IMR-90 (cell line): ENCODE results near the gene STAM2. TPM values are rescaled to one million over a fixed set of nuclear protein-coding genes. Genes with fewer than 3 reads are reported as not detected.

ENCODE experiments used
- ATAC-seq: fragments of 200-7000 bp; cut with Tn5 transposase; 2 replicates; pipeline ENCODE4 v1.9.1; 2020; ENCODE audit warnings: low read depth, mild to moderate bottlenecking, moderate library complexity
- BruUV-seq: library from RNA; stranded (reverse); fragments of 400-500 nt; replicated peaks from 2 replicates; lab custom pipeline; 2021; lab: Mats Ljungman, UMichigan
- CTCF ChIA-PET: fragments of 300-600 bp; formaldehyde crosslinking; extraction: SDS; loops from one replicate; lab custom pipeline; 2021; ENCODE audit warnings: antibody characterized with exemption; lab: Yijun Ruan, JAX
- POLR2A ChIA-PET: fragments of 300-600 bp; sonication (Branson Sonifier 250); formaldehyde crosslinking; loops from one replicate; lab custom pipeline; 2022; ENCODE audit warnings: antibody characterized with exemption; ENCODE audit not compliant: unreplicated experiment; lab: Charles Lee
- DNase-seq: peaks from one replicate; pipeline ENCODE4 v3.0.0; 2013
- H2AFZ ChIP-seq: replicated peaks from 2 replicates; pipeline ENCODE3; 2013; ENCODE audit warnings: low read length, mild to moderate bottlenecking; ENCODE audit not compliant: poor library complexity
- H2AK5ac ChIP-seq: 2 replicates; pipeline ENCODE4 v1.6.1; 2013; ENCODE audit warnings: low read depth, low read length, inconsistent platforms
- H2AK9ac ChIP-seq: replicated peaks from 2 replicates; pipeline ENCODE3; 2013; ENCODE audit warnings: mild to moderate bottlenecking, low read depth, low read length, moderate library complexity; ENCODE audit not compliant: poor library complexity
- H2BK120ac ChIP-seq: 2 replicates; pipeline ENCODE4 v1.6.1; 2013; ENCODE audit warnings: low read depth, low read length, inconsistent platforms
- H2BK15ac ChIP-seq: 3 replicates; pipeline ENCODE4 v1.6.1; 2013; ENCODE audit warnings: low read depth, low read length, inconsistent platforms
- H2BK20ac ChIP-seq: 2 replicates; pipeline ENCODE4 v1.6.1; 2013; ENCODE audit warnings: low read depth, mild to moderate bottlenecking, inconsistent platforms, low read length, moderate library complexity
- H2BK5ac ChIP-seq: 2 replicates; pipeline ENCODE4 v1.6.1; 2013; ENCODE audit warnings: mild to moderate bottlenecking, low read depth, low read length, inconsistent platforms; ENCODE audit not compliant: poor library complexity, severe bottlenecking
- H3K14ac ChIP-seq: replicated peaks from 2 replicates; pipeline ENCODE4 v1.6.1; 2013; ENCODE audit warnings: low read depth, low read length, inconsistent platforms
- H3K18ac ChIP-seq: 2 replicates; pipeline ENCODE4 v1.6.1; 2013; ENCODE audit warnings: low read depth, low read length, control low read depth
- H3K23ac ChIP-seq: 2 replicates; pipeline ENCODE4 v1.6.1; 2013; ENCODE audit warnings: low read depth, low read length, inconsistent platforms
- H3K27ac ChIP-seq: 2 replicates; pipeline ENCODE4 v1.5.1; 2013; ENCODE audit warnings: mild to moderate bottlenecking, control low read depth, low read length; ENCODE audit not compliant: insufficient read depth
- H3K27me3 ChIP-seq: 2 replicates; pipeline ENCODE4 v1.6.1; 2013; ENCODE audit warnings: low read length; ENCODE audit not compliant: control insufficient read depth, insufficient read depth
- H3K36me3 ChIP-seq: 2 replicates; pipeline ENCODE4 v1.6.1; 2013; ENCODE audit warnings: low read length, mixed read lengths; ENCODE audit not compliant: control insufficient read depth, insufficient read depth
- H3K4ac ChIP-seq: 2 replicates; pipeline ENCODE4 v1.6.1; 2013; ENCODE audit warnings: low read depth, low read length, inconsistent platforms
- H3K4me1 ChIP-seq: 2 replicates; pipeline ENCODE4 v1.6.1; 2013; ENCODE audit warnings: low read length, mixed read lengths; ENCODE audit not compliant: control insufficient read depth, insufficient read depth
- H3K4me2 ChIP-seq: 2 replicates; pipeline ENCODE4 v1.6.1; 2013; ENCODE audit warnings: low read depth, mild to moderate bottlenecking, control low read depth, low read length, moderate library complexity
- H3K4me3 ChIP-seq: 2 replicates; pipeline ENCODE4 v1.5.1; 2013; ENCODE audit warnings: low read depth, mild to moderate bottlenecking, control low read depth, low read length, moderate library complexity; ENCODE audit not compliant: insufficient read depth
- H3K56ac ChIP-seq: 2 replicates; pipeline ENCODE4 v1.6.1; 2013; ENCODE audit warnings: low read length, inconsistent platforms; ENCODE audit not compliant: insufficient read depth; ENCODE audit errors: extremely low read depth
- H3K79me1 ChIP-seq, 2 experiments: 2 replicates each; pipeline ENCODE4 v1.6.1; 2013; ENCODE audit warnings: low read length in 2 of 2, inconsistent platforms in 1 of 2, low read depth in 1 of 2
- H3K9ac ChIP-seq: 2 replicates; pipeline ENCODE4 v1.6.1; 2013; ENCODE audit warnings: low read depth, low read length, control low read depth
- H3K9me1 ChIP-seq: 2 replicates; pipeline ENCODE4 v1.6.1; 2013; ENCODE audit warnings: low read length, inconsistent platforms; ENCODE audit not compliant: insufficient read depth
- H3K9me3 ChIP-seq: 2 replicates; pipeline ENCODE4 v1.6.1; 2013; ENCODE audit warnings: low read length; ENCODE audit not compliant: control insufficient read depth, insufficient read depth
- H4K20me1 ChIP-seq: 2 replicates; pipeline ENCODE4 v1.6.1; 2013; ENCODE audit warnings: low read length, inconsistent platforms; ENCODE audit not compliant: insufficient read depth
- H4K5ac ChIP-seq: 2 replicates; pipeline ENCODE4 v1.6.1; 2013; ENCODE audit warnings: mild to moderate bottlenecking, low read depth, low read length, control low read depth
- H4K8ac ChIP-seq, 2 experiments: 2 replicates each; pipeline ENCODE4 v1.6.1; 2013; ENCODE audit warnings: low read depth in 2 of 2, low read length in 2 of 2, control low read depth in 1 of 2, inconsistent platforms in 1 of 2
- H4K91ac ChIP-seq: 2 replicates; pipeline ENCODE4 v1.6.1; 2013; ENCODE audit warnings: low read depth, low read length, inconsistent platforms; ENCODE audit not compliant: insufficient read depth
- BHLHE40 ChIP-seq: fragments of 150-350 bp; IDR thresholded peaks from 2 replicates; pipeline ENCODE4 v1.6.1; 2016; ENCODE audit warnings: mild to moderate bottlenecking, low read depth, low read length
- CEBPB ChIP-seq: IDR thresholded peaks from 2 replicates; pipeline ENCODE4 v1.6.1; 2012; ENCODE audit warnings: low read depth, low read length, improper control_type of control experiment
- ELK1 ChIP-seq: fragments of 150-350 bp; IDR thresholded peaks from 2 replicates; pipeline ENCODE4 v1.6.1; 2016; ENCODE audit warnings: low read depth, mild to moderate bottlenecking, low read length, moderate library complexity, borderline replicate concordance
- FOS ChIP-seq: fragments of 150-350 bp; IDR thresholded peaks from 2 replicates; pipeline ENCODE4 v1.6.1; 2016; ENCODE audit warnings: low read depth, low read length
- MAFK ChIP-seq: IDR thresholded peaks from 2 replicates; pipeline ENCODE4 v1.6.1; 2012; ENCODE audit warnings: low read depth, low read length, improper control_type of control experiment
- MXI1 ChIP-seq: IDR thresholded peaks from 2 replicates; pipeline ENCODE4 v1.6.1; 2012; ENCODE audit warnings: low read depth, mild to moderate bottlenecking, low read length, moderate library complexity, borderline replicate concordance
- RFX5 ChIP-seq: IDR thresholded peaks from 2 replicates; pipeline ENCODE4 v1.8.0; 2012; ENCODE audit warnings: low read depth, mild to moderate bottlenecking, low read length, moderate library complexity
- USF2 ChIP-seq: fragments of 150-350 bp; IDR thresholded peaks from 2 replicates; pipeline ENCODE4 v1.6.1; 2017; ENCODE audit warnings: mild to moderate bottlenecking, antibody characterized with exemption, low read length, low read depth
- WGBS, 2 experiments: methylation state at CpG; one replicate each; pipeline versions ENCODE4 v1.1.5 to v1.1.7; 2013; ENCODE audit warnings: missing lambda C conversion rate in 2 of 2; ENCODE audit not compliant: insufficient read length in 1 of 2; ENCODE audit errors: extremely low coverage in 2 of 2; 5-methylcytosine and 5-hydroxymethylcytosine counted together
- dilution Hi-C: fragments of 300-500 bp; cut with HindIII; formaldehyde crosslinking; loops from one replicate; pipeline ENCODE4 v1.14.3; 2018; ENCODE audit warnings: low sequenced_read_pairs; ENCODE audit not compliant: unreplicated experiment
- in situ Hi-C: fragments of 300-500 bp; cut with MboI; formaldehyde crosslinking; loops from 3 replicates; pipeline ENCODE4 v1.14.3; 2019; ENCODE audit warnings: low sequenced_read_pairs, inconsistent platforms, mixed read lengths
- intact Hi-C: fragments of 100-400 bp; cut with micrococcal nuclease; formaldehyde crosslinking; loops from 2 replicates; pipeline ENCODE4 v1.10.0; 2022
- polyA plus RNA-seq, 3 experiments: library from polyadenylated mRNA; depleted of rRNA; stranded (reverse); fragments of >200 nt; gene quantifications; 2 replicates each; pipeline ENCODE4 v1.2.3, GENCODE V29; 2012; ENCODE audit warnings: low replicate concordance in 1 of 3
- total RNA-seq: library from RNA; depleted of rRNA; stranded (reverse); fragments of >200 nt; gene quantifications from 2 replicates; pipeline ENCODE4 v1.2.3, GENCODE V29; 2012

Gene STAM2
- total and polyA plus RNA-seq, 2 of the 4 experiments (the other 2 are of a cell fraction) = 12.5 to 29.2 TPM

- Histone ChIP-seq H2AK9ac (no peak overlapping the region), H3K27ac (no peak overlapping the region), H3K56ac (no peak overlapping the region), H2BK5ac (no peak overlapping the region), H3K9me3 (no peaks in the 10 kb centered on the region), H3K23ac (no peak overlapping the region), H3K18ac (no peak overlapping the region), H4K8ac (no peak overlapping the region), H3K79me1 (no peaks in the 10 kb centered on the region), H4K20me1 (no peaks in the 10 kb centered on the region), H3K4me2 (no peak overlapping the region), H2BK15ac (no peak overlapping the region), H3K27me3 (peaks cover 11% of the 10 kb centered on the region), H3K14ac (no peak overlapping the region), H3K9me1 (no peaks in the 10 kb centered on the region), H3K4me1 (no peaks in the 10 kb centered on the region), H4K91ac (no peak overlapping the region), H3K9ac (no peak overlapping the region), H3K4ac (no peak overlapping the region), H2AK5ac (no peak overlapping the region), H3K36me3 (no peaks in the 10 kb centered on the region), H4K5ac (no peak overlapping the region), H2BK20ac (no peak overlapping the region), H3K4me3 (no peak overlapping the region), H2AFZ (no peak overlapping the region), H2BK120ac (no peak overlapping the region)
- dilution Hi-C loops = no loop called here
- no TSS peak for BruUV-seq
- no CpG with 5 or more reads among the region's 4 CpGs for whole genome bisulfite sequencing, 2 experiments
- TF ChIP-seq RFX5 (no peak), ELK1 (no peak), FOS (no peak), MAFK (peak; percentile 77), MXI1 (no peak), USF2 (no peak), BHLHE40 (no peak), CEBPB (no peak)
- ChIA-PET CTCF (no interaction called here), POLR2A (no interaction called here)
- intact Hi-C loops = no loop called here
- DNase-seq (no peak), ATAC-seq (no peak)
- in situ Hi-C loops = no loop called here
These were observed 69.1 kb downstream of the STAM2 start for GRCh38 chr2:152106464-152106863.
